NCI-H2196 (cell line): ENCODE data around the gene NDUFS4.
"Not testable (repeated sequence)": the region's sequence is repeated elsewhere in the genome, so short reads cannot be mapped to it uniquely, and the experiment has no call there.

Source experiments
- DNase-seq: peaks from one replicate; lab custom pipeline; 2025; ENCODE audit not compliant: unreplicated experiment; lab: John Stamatoyannopoulos, UW

NDUFS4 gene

GRCh38 chr5:53649352-53649751 lies 88.9 kb downstream of the NDUFS4 start:
- no peak for DNase-seq

- DNase-seq: not testable (repeated sequence)
Observed at GRCh38 chr5:53660573-53660972, 100.1 kb downstream of the NDUFS4 start.

DNA sequence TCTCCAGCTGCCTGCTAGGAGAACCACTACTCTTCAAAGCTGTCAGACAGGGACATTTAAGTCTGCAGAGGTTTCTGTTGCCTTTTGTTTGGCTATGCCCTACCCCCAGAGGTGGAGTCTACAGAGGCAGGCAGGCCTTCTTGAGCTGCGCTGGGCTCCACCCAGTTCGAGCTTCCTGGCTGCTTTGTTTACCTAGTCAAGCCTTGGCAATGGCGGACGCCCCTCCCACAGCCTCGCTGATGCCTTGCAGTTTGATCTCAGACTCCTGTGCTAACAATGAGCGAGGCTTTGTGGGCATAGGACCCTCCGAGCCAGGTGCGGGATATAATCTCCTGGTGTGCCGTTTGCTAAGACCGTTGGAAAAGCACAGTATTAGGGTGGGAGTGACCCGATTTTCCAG lies 104.9 kb downstream of the NDUFS4 start:
- not testable (repeated sequence) for DNase-seq

DNA sequence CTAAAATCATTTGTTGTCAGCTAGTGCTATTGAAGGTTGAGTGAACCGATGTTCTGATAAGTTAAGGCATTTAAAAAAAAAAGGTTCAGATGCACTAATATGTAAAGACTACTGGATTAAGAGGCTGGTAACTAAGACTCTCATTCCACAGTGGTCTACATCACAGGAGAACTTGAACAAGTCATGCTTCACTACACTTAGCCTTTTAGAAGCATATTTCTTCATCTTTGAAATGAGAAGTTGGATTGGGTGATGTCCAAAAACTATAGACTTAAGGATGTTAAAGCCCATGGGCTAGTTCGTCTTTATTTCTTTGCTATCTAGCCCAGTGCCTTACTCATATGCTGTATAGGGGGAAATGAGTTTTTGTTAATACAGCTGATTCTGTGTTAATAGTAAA lies 107.2 kb downstream of the NDUFS4 start:
- DNase-seq: no peak

GRCh38 chr5:53671447-53671846 lies 111.0 kb downstream of the NDUFS4 start:
- no peak for DNase-seq

DNA sequence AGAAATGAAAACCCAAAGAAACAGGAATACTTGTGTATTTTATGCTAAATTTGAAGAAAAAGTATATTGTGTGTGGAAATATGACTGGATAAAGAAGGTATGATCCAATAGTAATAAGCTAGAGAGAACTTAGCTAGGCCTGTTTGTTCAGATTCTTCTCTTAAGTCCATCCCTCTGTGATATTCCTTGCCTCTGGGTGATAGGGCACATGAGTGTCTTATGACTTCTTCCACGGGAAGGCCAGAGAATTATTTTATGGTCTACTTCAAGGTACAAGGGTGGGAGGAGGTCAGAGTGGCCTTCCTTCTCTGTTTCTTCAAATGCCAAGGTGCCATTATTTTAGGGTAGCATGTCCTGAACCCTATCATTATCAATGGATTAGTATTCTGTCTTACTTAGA lies 113.7 kb downstream of the NDUFS4 start:
- DNase-seq: no peak

- DNase-seq: no peak
Observed at GRCh38 chr5:53677632-53678031, 117.2 kb downstream of the NDUFS4 start.

DNA sequence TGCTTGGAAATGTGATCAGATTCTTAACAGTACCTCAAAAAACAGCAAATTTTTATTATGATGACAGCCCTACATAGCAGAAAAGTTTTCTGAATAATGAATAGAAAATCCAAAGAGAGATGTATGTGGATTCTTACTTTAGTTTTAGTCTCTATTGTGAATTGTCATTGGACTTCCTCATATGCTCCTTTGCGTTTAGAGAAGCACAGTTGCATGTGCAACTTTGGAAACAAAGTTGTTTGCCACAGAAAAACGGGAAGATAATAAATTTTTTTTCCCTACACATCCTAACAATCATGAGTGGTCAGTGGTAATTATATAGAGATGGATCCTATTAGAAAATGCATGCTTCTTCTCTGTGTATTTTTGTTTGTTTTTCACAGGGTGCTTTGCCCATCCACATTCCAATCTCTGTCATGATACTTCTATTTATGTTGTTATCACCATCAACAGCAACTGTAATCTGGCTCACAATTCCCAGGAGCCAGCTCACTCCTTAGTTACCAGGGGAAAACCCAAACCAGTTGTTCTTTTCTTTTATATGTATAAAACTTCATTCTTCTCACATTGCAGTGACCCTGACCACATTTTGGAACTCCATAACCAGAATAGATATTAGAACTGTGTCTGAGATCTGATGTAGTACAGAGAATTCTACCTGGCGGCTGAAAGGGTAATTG lies 118.7 kb downstream of the NDUFS4 start:
- DNase-seq: no peak

- no peak for DNase-seq
Observed at GRCh38 chr5:53681079-53681478, 120.6 kb downstream of the NDUFS4 start.

- no peak for DNase-seq
Observed at GRCh38 chr5:53691014-53691413, 130.6 kb downstream of the NDUFS4 start.

- DNase-seq: no peak
Observed at GRCh38 chr5:53694520-53695022, 134.1 kb downstream of the NDUFS4 start.

DNA sequence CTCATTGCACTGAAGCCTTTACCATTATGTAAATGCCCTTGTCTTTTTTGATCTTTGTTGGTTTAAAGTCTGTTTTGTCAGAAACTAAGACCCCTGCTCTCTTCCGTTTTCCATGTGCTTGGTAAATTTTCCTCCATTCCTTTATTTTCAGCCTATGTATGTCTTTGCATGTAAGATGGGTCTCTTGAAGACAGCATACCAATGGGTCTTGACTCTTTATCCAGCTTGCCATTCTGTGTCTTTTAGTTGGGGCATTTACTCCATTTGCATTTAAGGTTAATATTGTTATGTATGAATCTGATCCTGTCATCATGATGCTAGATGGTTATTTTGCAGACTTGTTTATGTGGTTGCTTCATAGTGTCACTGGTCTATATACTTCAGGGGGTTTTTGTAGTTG lies 150.0 kb downstream of the NDUFS4 start:
- DNase-seq: not testable (repeated sequence)

- DNase-seq: no peak
Observed at GRCh38 chr5:53712327-53712726, 151.9 kb downstream of the NDUFS4 start.

DNA sequence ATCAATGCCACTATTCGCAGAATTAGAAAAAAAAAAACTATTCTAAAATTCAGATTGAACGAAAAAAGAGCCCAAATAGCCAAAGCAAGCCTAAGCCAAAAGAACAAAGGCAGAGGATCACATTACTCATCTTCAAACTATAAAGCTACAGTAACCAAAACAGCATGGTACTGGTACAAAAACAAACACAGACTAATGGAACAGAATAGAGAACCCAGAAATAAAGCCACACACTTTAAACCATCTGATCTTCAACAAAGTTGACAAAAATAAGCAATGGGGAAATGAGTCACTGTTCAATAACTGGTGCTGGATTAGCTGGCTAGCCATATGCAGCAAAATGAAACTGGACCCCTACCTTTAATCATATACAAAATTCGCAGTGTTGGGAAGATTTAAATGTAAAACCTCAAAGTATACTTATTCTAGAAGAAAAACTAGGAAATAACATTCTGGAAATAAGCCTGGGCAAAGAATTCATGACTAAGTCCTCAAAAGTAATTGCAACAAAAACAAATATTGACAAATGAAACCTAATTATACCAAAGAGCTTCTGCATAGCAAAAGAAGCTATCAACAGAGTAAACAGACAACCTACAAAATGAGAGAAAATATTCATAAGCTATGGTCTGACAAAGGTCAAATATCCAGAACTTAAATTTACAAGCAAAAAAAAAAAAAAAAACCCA lies 153.7 kb downstream of the NDUFS4 start:
- no peak for DNase-seq

GRCh38 chr5:53714667-53715010 lies 154.2 kb downstream of the NDUFS4 start:
- no peak for DNase-seq

DNA sequence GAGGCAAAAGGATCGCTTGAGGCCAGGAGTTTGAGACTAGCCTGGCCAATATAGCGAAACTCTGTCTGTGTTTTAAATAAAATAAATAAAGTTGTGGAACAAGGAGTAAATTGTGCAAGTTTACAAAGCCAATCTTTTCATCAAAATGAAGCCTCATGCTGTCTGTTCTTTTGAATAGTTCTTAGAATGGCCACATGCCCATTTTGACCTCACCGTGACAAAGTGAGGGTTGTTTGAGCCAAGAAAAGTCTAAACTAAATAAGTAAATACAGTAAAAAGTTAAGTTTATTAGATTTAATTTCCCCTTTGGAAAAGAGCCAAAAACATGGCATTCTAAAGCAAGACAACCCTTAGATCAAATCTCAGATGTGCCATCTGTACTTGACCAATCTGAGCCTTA lies 165.7 kb downstream of the NDUFS4 start:
- DNase-seq: no peak

DNA sequence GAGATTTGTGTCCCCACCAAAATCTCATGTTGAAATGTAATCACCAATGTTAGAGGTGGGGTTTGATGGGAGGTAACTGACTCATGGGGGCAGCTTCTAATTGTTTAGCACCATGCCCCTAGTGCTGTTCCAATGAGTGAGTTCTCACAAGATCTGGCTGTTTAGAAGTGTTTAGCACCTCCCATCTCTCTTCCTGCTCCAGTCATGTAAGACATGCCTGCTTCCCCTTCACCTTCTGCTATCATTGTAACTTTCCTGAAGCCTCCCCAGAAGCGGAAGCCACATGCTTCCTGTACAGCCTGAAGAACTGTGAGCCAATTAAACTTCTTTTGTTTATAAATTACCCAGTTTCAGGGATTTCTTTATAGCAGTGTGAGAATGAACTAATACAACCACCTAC lies 170.5 kb downstream of the NDUFS4 start:
- DNase-seq: no peak
